8988T (cell line): ENCODE data around the gene AGA.

ENCODE experiments used
- DNase-seq: peaks from one replicate; pipeline ENCODE4 v3.0.0; 2011

Gene AGA

GRCh38 chr4:177441803-177442622 is at the start of gene AGA:
TSS of gene AGA (minus strand) at chr4:177442437. CDS start at chr4:177442375, 62 bp downstream.
- peak; percentile 67 for DNase-seq

GRCh38 chr4:177492022-177492421 is 49.8 kb upstream of the AGA start:
- no peak for DNase-seq

- no peak for DNase-seq
Observed at GRCh38 chr4:177490769-177491168, 48.5 kb upstream of the AGA start.

GRCh38 chr4:177489471-177490246 is 47.4 kb upstream of the AGA start:
- no peak for DNase-seq

- DNase-seq, result no peak
Observed at GRCh38 chr4:177487977-177488376, 45.7 kb upstream of the AGA start.

- no peak for DNase-seq
Observed at GRCh38 chr4:177485528-177485927, 43.3 kb upstream of the AGA start.

- DNase-seq, result no peak
Observed at GRCh38 chr4:177484613-177485021, 42.4 kb upstream of the AGA start.

GRCh38 chr4:177483760-177484159 is 41.5 kb upstream of the AGA start:
- no peak for DNase-seq

- no peak for DNase-seq
Observed at GRCh38 chr4:177483271-177483670, 41.0 kb upstream of the AGA start.

GRCh38 chr4:177482367-177482766 is 40.1 kb upstream of the AGA start:
- DNase-seq, result no peak

- DNase-seq, result no peak
Observed at GRCh38 chr4:177480795-177481194, 38.6 kb upstream of the AGA start.

- no peak for DNase-seq
Observed at GRCh38 chr4:177479063-177479462, 36.8 kb upstream of the AGA start.

GRCh38 chr4:177478496-177478895 is 36.3 kb upstream of the AGA start:
- DNase-seq, result no peak

- no peak for DNase-seq
Observed at GRCh38 chr4:177473991-177474390, 31.8 kb upstream of the AGA start.

GRCh38 chr4:177464026-177464425 is 21.8 kb upstream of the AGA start:
- no peak for DNase-seq

- DNase-seq, result no peak
Observed at GRCh38 chr4:177461606-177462005, 19.4 kb upstream of the AGA start.

GRCh38 chr4:177460460-177460859 is 18.2 kb upstream of the AGA start:
- DNase-seq, result no peak

- no peak for DNase-seq
Observed at GRCh38 chr4:177455561-177455970, 13.3 kb upstream of the AGA start.

GRCh38 chr4:177453116-177453515 is 10.9 kb upstream of the AGA start:
- no peak for DNase-seq

GRCh38 chr4:177451108-177451500 is 8.9 kb upstream of the AGA start:
- DNase-seq, result no peak

- no peak for DNase-seq
Observed at GRCh38 chr4:177450426-177451107, 8.3 kb upstream of the AGA start.

GRCh38 chr4:177448850-177449249 is 6.6 kb upstream of the AGA start:
- no peak for DNase-seq

- no peak for DNase-seq
Observed at GRCh38 chr4:177447417-177448004, 5.3 kb upstream of the AGA start.
